ENCODE measurements around the gene ASMT.

GRCh38 chrX:1609311-1609710, 5.5 kb upstream of the ASMT start:
- TF ChIP-seq EZH2 (IDR thresholded peaks at IDR 0.05; ENCODE audit: insufficient read depth, low read length): no peak
- TF ChIP-seq, protein P1, sequence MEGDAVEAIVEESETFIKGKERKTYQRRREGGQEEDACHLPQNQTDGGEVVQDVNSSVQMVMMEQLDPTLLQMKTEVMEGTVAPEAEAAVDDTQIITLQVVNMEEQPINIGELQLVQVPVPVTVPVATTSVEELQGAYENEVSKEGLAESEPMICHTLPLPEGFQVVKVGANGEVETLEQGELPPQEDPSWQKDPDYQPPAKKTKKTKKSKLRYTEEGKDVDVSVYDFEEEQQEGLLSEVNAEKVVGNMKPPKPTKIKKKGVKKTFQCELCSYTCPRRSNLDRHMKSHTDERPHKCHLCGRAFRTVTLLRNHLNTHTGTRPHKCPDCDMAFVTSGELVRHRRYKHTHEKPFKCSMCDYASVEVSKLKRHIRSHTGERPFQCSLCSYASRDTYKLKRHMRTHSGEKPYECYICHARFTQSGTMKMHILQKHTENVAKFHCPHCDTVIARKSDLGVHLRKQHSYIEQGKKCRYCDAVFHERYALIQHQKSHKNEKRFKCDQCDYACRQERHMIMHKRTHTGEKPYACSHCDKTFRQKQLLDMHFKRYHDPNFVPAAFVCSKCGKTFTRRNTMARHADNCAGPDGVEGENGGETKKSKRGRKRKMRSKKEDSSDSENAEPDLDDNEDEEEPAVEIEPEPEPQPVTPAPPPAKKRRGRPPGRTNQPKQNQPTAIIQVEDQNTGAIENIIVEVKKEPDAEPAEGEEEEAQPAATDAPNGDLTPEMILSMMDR (IDR thresholded peaks at IDR 0.05; ENCODE audit: insufficient read depth, low read depth, low read length): no peak

Data from astrocyte (in vitro differentiated cells and primary cell).